Tibial nerve (tissue), 4 donors: ENCODE results near the gene ENG. TPM values are rescaled to one million over a fixed set of nuclear protein-coding genes. Genes with fewer than 3 reads are reported as not detected.
A peak's percentile ranks its signal among the peaks of the same experiment; 100 is the strongest.

ENCODE experiments used
- DNase-seq, 2 donors: peaks; one replicate each; pipeline ENCODE4 v3.0.0-alpha.2; 2019; ENCODE audit warnings: low spot score in 2 of 2
- H3K27ac ChIP-seq, 4 donors: fragments of 200-600 bp; sonication (generic) in 3 of 4; one replicate each; pipeline ENCODE4 v1.5.1; 2017 to 2019; ENCODE audit warnings: mild to moderate bottlenecking in 1 of 4
- H3K27me3 ChIP-seq, 2 donors: fragments of 200-600 bp; sonication (generic) in 1 of 2; one replicate each; pipeline versions ENCODE4 v1.5.1 to v1.6.0; 2017 to 2019
- H3K36me3 ChIP-seq, 3 donors: fragments of 200-600 bp; sonication (generic); one replicate each; pipeline ENCODE4 v1.5.1; 2018 to 2019
- H3K4me1 ChIP-seq, 4 donors: fragments of 200-600 bp; sonication (generic) in 3 of 4; one replicate each; pipeline ENCODE4 v1.5.1; 2017 to 2019
- H3K4me3 ChIP-seq, 4 donors: fragments of 200-600 bp; sonication (generic) in 3 of 4; one replicate each; pipeline ENCODE4 v1.5.1; 2017 to 2019; ENCODE audit warnings: mild to moderate bottlenecking in 1 of 4, moderate library complexity in 1 of 4
- H3K9me3 ChIP-seq, 4 donors: fragments of 200-600 bp; sonication (generic) in 3 of 4; one replicate each; pipeline ENCODE4 v1.5.1; 2017 to 2019
- CTCF ChIP-seq, 5 experiments: fragments of 200-600 bp in 3 of 5; fragments of 450-650 bp in 2 of 5; sonication (generic) in 3 of 5; IDR thresholded peaks; one replicate each; pipeline ENCODE4 v1.5.1; 2016 to 2019; ENCODE audit warnings: antibody characterized with exemption in 5 of 5, mild to moderate bottlenecking in 3 of 5, moderate library complexity in 2 of 5
- EP300 ChIP-seq, 2 donors: sonication (generic); formaldehyde crosslinking; IDR thresholded peaks; one replicate each; pipeline ENCODE4 v1.6.1; 2017; ENCODE audit warnings: antibody characterized with exemption in 2 of 2, mild to moderate bottlenecking in 1 of 2
- POLR2A ChIP-seq, 2 donors: fragments of 450-650 bp; IDR thresholded peaks; one replicate each; pipeline ENCODE4 v1.6.1; 2017; ENCODE audit warnings: antibody characterized with exemption in 2 of 2, mild to moderate bottlenecking in 2 of 2, moderate library complexity in 2 of 2
- WGBS, 2 donors: methylation state at CpG; one replicate each; pipeline ENCODE4 v1.1.5; 2018; 5-methylcytosine and 5-hydroxymethylcytosine counted together
- total RNA-seq, 4 donors: library from RNA; depleted of rRNA; stranded (reverse); fragments of >200 nt; gene quantifications; one replicate each; pipeline ENCODE4 v1.1.0, GENCODE V29; 2016

Gene ENG
- total RNA-seq: 100 to 1,000 TPM in 1 of 4 donors, 10 to 100 TPM in 3; 24.9 to 137 (median 85.6) TPM

- Histone ChIP-seq H3K4me1 (peaks cover 0 to 86% (median 40%) of the 10 kb centered on the region in 4 donors), H3K4me3 (peak within 1 kb of the TSS; percentile 36 to 82 (median 72)), H3K36me3 (peaks cover 0 to 21% (median 0%) of the 10 kb centered on the region in 3 donors), H3K27me3 (no peaks in the 10 kb centered on the region), H3K9me3 (no peaks in the 10 kb centered on the region), H3K27ac (peak within 1 kb of the TSS; percentile 69 to 92 (median 88))
- DNase-seq: peak; percentile 62 to 66
- WGBS, 2 donors: 0 to 1% methylated on average over 23 to 27 of the region's 37 CpGs
- peak in 2 of 5 experiments; percentile 28 to 57 for TF ChIP-seq CTCF (IDR thresholded peaks at IDR 0.05)
- TF ChIP-seq POLR2A (IDR thresholded peaks at IDR 0.05): no peak
- TF ChIP-seq EP300 (IDR thresholded peaks at IDR 0.05): peak in 1 of 2 donors; percentile 45
Measured at GRCh38 chr9:127854184-127854806, at the start of gene ENG. ENG (minus strand) TSS chr9:127854658; CDS start chr9:127854355, 303 bp downstream.

- Histone ChIP-seq H3K27me3 (no peaks in the 10 kb centered on the region), H3K4me3 (no peak overlapping the region), H3K36me3 (peaks cover 0 to 11% (median 0%) of the 10 kb centered on the region in 3 donors), H3K4me1 (peaks cover 0 to 82% (median 55%) of the 10 kb centered on the region in 4 donors), H3K27ac (peak overlapping the region; percentile 69 to 88 (median 88)), H3K9me3 (no peaks in the 10 kb centered on the region)
- WGBS, 2 donors: 30 to 40% methylated on average over 16 to 17 of the region's 17 CpGs
- DNase-seq: peak; percentile 82 to 86
- TF ChIP-seq EP300 (IDR thresholded peaks at IDR 0.05) (peak in 1 of 2 donors; percentile 62), POLR2A (IDR thresholded peaks at IDR 0.05) (no peak), CTCF (IDR thresholded peaks at IDR 0.05) (no peak)
Measured at GRCh38 chr9:127903557-127904475, 49.4 kb upstream of the ENG start.

- peak within 1 kb of the TSS; percentile 76 to 97 (median 86) for H3K4me3 ChIP-seq
- no peaks in the 10 kb centered on the region for H3K27me3 ChIP-seq
- DNase-seq: peak in 1 of 2 donors; percentile 61
- H3K9me3 ChIP-seq: no peaks in the 10 kb centered on the region
- 0% methylated on average over 3 to 8 of the region's 89 CpGs for WGBS, 2 donors
- H3K36me3 ChIP-seq: peaks cover 3 to 20% (median 9%) of the 10 kb centered on the region in 3 donors
- H3K4me1 ChIP-seq: peaks cover 0 to 76% (median 44%) of the 10 kb centered on the region in 4 donors
- TF ChIP-seq POLR2A (IDR thresholded peaks at IDR 0.05) (peak; percentile 59 to 78), CTCF (IDR thresholded peaks at IDR 0.05) (peak in 1 of 5 experiments; percentile 40), EP300 (IDR thresholded peaks at IDR 0.05) (no peak)
- H3K27ac ChIP-seq: peak within 1 kb of the TSS; percentile 84 to 97 (median 90)
Measured at GRCh38 chr9:127899128-127899943, 44.9 kb upstream of the ENG start, which contains the start of gene ST6GALNAC6. ST6GALNAC6 (minus strand) TSS chr9:127899603; CDS start chr9:127897981, 1,622 bp downstream.

GRCh38 chr9:127898433-127899127 is 44.1 kb upstream of the ENG start:
- H3K27me3 ChIP-seq: no peaks in the 10 kb centered on the region
- peaks cover 0 to 68% (median 36%) of the 10 kb centered on the region in 4 donors for H3K4me1 ChIP-seq
- peaks cover 3 to 28% (median 17%) of the 10 kb centered on the region in 3 donors for H3K36me3 ChIP-seq
- 10 to 12% methylated on average over 9 to 17 of the region's 32 CpGs for WGBS, 2 donors
- H3K4me3 ChIP-seq: peak overlapping the region; percentile 76 to 97 (median 86)
- peak overlapping the region; percentile 84 to 97 (median 90) for H3K27ac ChIP-seq
- peak in 1 of 2 donors; percentile 83 for TF ChIP-seq EP300 (IDR thresholded peaks at IDR 0.05)
- TF ChIP-seq POLR2A (IDR thresholded peaks at IDR 0.05): no peak
- no peak for TF ChIP-seq CTCF (IDR thresholded peaks at IDR 0.05)
- peaks cover 0 to 5% (median 0%) of the 10 kb centered on the region in 4 donors for H3K9me3 ChIP-seq
- peak in 1 of 2 donors; percentile 67 for DNase-seq
